ENCODE data around the gene HM13.
"Not testable (repeated sequence)": the region's sequence is repeated elsewhere in the genome, so short reads cannot be mapped to it uniquely, and the experiment has no call there.

HM13 gene

GRCh38 chr20:31605031-31605901 lies 91.0 kb downstream of the HM13 start, which contains the start of gene ID1:
TSS of gene ID1 (plus strand) at chr20:31605289. CDS start at chr20:31605388, 99 bp downstream.
- TF ChIP-seq, protein P1, sequence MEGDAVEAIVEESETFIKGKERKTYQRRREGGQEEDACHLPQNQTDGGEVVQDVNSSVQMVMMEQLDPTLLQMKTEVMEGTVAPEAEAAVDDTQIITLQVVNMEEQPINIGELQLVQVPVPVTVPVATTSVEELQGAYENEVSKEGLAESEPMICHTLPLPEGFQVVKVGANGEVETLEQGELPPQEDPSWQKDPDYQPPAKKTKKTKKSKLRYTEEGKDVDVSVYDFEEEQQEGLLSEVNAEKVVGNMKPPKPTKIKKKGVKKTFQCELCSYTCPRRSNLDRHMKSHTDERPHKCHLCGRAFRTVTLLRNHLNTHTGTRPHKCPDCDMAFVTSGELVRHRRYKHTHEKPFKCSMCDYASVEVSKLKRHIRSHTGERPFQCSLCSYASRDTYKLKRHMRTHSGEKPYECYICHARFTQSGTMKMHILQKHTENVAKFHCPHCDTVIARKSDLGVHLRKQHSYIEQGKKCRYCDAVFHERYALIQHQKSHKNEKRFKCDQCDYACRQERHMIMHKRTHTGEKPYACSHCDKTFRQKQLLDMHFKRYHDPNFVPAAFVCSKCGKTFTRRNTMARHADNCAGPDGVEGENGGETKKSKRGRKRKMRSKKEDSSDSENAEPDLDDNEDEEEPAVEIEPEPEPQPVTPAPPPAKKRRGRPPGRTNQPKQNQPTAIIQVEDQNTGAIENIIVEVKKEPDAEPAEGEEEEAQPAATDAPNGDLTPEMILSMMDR (IDR thresholded peaks at IDR 0.05; ENCODE audit: control insufficient read depth, extremely low read depth, insufficient read depth): 0 out of 2 replicates have a peak, but pooled peaks have one; percentile 1
- DNase-seq (ENCODE audit: low read depth): peak; percentile 62

DNA sequence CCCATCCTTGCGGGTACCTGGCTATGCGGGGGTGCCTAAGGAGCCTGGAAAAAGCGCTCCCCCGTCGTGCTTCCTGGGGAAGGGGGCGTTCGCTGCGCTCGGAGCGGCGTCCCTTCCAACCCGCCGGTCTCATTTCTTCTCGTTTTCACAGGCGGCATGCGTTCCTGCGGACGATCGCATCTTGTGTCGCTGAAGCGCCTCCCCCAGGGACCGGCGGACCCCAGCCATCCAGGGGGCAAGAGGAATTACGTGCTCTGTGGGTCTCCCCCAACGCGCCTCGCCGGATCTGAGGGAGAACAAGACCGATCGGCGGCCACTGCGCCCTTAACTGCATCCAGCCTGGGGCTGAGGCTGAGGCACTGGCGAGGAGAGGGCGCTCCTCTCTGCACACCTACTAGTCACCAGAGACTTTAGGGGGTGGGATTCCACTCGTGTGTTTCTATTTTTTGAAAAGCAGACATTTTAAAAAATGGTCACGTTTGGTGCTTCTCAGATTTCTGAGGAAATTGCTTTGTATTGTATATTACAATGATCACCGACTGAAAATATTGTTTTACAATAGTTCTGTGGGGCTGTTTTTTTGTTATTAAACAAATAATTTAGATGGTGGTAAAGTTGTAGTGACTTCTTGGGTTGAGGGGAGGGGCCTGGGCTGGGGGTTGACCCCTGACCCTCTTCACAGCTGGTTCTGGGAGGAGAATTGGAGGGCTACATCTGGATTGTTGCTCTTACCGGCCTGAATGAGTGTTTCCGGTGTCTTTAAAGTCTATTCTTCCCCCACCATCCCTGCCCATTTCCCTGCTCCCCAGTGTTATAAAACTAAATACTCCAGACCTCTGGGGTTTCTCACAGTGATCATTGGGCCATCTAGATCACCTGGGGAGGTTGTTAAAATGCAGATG lies 91.9 kb downstream of the HM13 start:
- no peak for DNase-seq (ENCODE audit: low read depth)
- TF ChIP-seq, protein P1 (IDR thresholded peaks at IDR 0.05; ENCODE audit: control insufficient read depth, extremely low read depth, insufficient read depth): 0 out of 2 replicates have a peak, but pooled peaks have one; percentile 8
- peak overlapping the region; percentile 76 for H3K4me3 ChIP-seq (ENCODE audit: low read depth, low read length)

More at GRCh38 chr20:31605031-31605901, 91.0 kb downstream of the HM13 start, which contains the start of gene ID1:
- peak within 1 kb of the TSS; percentile 76 for H3K4me3 ChIP-seq (ENCODE audit: low read depth, low read length)

DNA sequence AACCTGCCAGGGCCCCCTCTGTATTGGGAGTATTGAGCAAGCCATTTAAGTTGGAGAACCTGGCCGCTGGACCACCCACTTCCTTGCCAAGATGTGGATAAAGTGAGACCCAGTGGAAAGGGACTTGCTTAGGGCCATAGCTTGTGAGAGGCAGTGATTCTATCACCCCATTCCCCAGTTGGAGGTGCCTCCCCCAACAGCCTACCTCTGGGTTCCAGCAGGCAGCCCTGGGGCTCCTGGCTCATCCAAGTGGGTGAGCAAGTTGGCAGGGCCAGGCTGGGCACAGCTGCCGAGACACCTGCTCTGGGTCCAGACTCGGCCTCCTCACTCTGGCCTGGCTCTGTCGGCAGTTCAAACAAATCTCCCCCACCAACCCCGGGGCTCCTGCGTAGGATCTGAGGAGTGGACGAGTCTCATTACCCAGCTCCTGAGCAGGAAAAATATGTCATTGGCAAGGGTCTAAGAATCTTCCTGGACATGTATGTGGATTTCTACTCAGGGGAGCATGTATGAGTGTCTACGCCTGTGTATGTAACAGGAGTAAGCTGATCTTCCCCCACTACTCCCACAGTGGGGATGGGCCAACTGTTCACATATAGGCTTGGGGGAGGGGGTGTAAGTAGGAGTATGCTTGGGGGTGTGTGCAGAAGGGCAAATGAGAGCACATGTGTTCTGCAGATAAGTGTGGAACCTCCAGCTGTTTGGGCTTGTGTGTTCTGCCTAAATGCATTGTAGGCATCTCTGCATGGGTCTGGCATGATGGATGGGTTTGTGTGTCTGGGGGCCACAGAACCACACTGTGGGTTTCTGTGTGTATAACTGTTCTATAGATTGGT lies 92.8 kb downstream of the HM13 start:
- no peak for DNase-seq (ENCODE audit: low read depth)
- H3K4me3 ChIP-seq (ENCODE audit: low read depth, low read length): no peak overlapping the region
- TF ChIP-seq, protein P1 (IDR thresholded peaks at IDR 0.05; ENCODE audit: control insufficient read depth, extremely low read depth, insufficient read depth): no peak

DNA sequence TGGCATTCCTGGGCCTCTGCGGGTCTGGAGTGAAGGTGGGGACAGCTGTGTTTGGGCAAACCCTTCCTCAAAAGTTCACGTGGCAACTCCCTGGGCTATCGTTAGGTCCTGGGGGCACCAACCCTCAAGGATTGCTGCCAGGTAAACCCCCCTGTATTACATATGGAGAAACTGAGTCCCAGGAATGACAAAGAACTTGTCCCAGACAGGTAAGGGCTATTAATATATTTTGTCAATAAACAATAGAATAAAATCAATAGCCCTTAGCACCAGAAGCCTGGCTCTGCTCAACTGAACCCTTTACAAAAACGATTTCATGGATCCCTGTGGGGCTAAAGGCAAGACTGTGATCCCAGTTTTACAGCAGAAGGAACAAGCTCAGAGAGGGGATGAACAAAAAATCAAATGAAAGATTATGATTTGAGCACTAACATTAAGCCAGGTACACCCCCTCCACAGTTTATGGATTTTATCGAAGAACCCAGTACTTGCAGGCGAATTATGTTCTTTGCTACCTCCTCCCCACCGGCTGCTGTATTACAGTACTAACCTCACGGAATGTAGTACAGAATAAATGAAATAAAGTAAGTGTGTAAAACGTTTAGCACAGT lies 93.5 kb downstream of the HM13 start:
- no peak overlapping the region for H3K4me3 ChIP-seq (ENCODE audit: low read depth, low read length)
- TF ChIP-seq, protein P1 (IDR thresholded peaks at IDR 0.05; ENCODE audit: control insufficient read depth, extremely low read depth, insufficient read depth): no peak
- DNase-seq (ENCODE audit: low read depth): no peak

DNA sequence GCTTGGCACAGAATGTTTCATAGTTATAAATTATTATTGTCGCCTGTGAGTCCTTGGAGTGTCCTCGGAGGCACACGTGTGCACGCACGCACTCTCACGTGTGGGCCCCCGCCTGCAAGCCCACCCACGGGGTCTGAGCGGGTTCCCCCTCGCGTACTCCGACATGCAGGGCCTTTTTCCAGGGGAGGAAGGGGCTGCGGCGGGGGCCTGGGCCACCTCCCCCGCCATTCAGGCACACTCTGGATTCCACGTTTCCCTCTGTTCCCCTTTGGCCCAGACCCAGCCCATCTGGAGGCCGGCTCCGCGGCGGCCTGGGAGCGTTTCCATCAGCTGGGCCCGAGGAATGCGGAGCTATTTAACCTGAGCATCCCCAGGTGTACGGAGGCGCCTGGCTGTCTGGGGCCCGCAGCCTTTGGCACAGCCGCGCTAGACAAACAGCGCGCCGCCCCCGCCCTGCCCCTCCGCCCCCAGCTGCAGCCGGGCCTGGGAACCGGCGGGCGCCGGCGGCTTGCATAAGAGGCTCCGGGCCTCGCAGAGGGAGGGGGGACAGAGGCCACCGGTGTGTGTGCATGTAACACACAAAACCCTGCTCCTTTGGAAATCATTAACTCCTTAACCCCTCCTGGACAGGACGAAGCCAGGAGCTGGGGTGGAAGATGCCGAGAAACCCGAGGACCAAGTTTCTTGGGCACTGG lies 94.2 kb downstream of the HM13 start:
- TF ChIP-seq, protein P1 (IDR thresholded peaks at IDR 0.05; ENCODE audit: control insufficient read depth, extremely low read depth, insufficient read depth): no peak
- no peak overlapping the region for H3K4me3 ChIP-seq (ENCODE audit: low read depth, low read length)
- no peak for DNase-seq (ENCODE audit: low read depth)

DNA sequence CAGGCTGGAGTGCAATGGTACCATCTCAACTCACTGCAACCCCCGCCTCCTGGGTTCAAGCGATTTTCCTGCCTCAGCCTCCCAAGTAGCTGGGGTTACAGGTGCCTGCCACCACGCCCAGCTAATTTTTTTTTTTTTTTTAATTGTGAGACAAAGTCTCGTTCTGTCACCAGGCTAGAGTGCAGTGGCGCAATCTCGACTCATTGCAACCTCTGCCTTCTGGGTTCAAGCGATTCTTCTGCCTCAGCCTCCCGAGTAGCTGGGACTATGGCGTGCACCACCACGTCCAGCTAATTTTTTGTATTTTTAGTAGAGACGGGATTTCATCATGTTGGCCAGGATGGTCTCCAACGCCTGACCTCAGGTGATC lies 98.0 kb downstream of the HM13 start:
- not testable (repeated sequence) for DNase-seq (ENCODE audit: low read depth); H3K4me3 ChIP-seq (ENCODE audit: low read depth, low read length)
